Measurements from ENCODE around the gene GAS7. TPM values are rescaled to one million over a fixed set of nuclear protein-coding genes. Genes with fewer than 3 reads are reported as not detected.

Gene GAS7
- total and polyA plus RNA-seq, 2 of the 13 experiments (the other 11 are each of a cell fraction or from before 2014, with no cell fraction given): 1.0 to 5.2 TPM

GRCh38 chr17:9938764-9939163 is 259.6 kb downstream of the GAS7 start (continued):
- TF ChIP-seq DZIP1 (CRISPR knock-in tag; IDR thresholded peaks at IDR 0.05) (no peak), REL (CRISPR knock-in tag; conservative IDR thresholded peaks at IDR 0.05) (no peak), STAG1 (CRISPR knock-in tag; IDR thresholded peaks at IDR 0.05) (no peak), ZNF563 (CRISPR knock-in tag; IDR thresholded peaks at IDR 0.05) (no peak)

GRCh38 chr17:9937901-9938300 is 260.5 kb downstream of the GAS7 start:
- no peak overlapping the region for H3K9ac ChIP-seq (ENCODE audit: insufficient read depth, low read depth, low read length)
- FAIRE-seq: no peak
- no peaks in the 10 kb centered on the region for H3K4me1 ChIP-seq (ENCODE audit: insufficient read depth, low read length)
- H2AFZ ChIP-seq (ENCODE audit: low read length): no peak overlapping the region
- no peak for ATAC-seq
- no peaks in the 10 kb centered on the region for H3K9me3 ChIP-seq (ENCODE audit: low read length)
- no peak overlapping the region for H3K4me2 ChIP-seq (ENCODE audit: low read depth, low read length)
- no peaks in the 10 kb centered on the region for H3K36me3 ChIP-seq (replicated peaks in 1 of 2; ENCODE audit: control insufficient read depth in 1 of 2, insufficient read depth in 2 of 2, low read length in 2 of 2)
- no peak overlapping the region for H3K4me3 ChIP-seq (replicated peaks in 1 of 3; ENCODE audit: insufficient read depth in 1 of 3, low read depth in 2 of 3, low read length in 3 of 3)
- intact Hi-C loops (cut with micrococcal nuclease; ENCODE audit: unreplicated experiment) (no loop called here), in situ Hi-C loops (cut with HindIII; ENCODE audit: extremely low pct_ligation_motif_present, low pct_unique_long_range_greater_than_20kb) (no loop called here)
- no TSS peak for BruUV-seq (replicated peaks)
- TF ChIP-seq POLR2AphosphoS5 (IDR thresholded peaks at IDR 0.05; ENCODE audit: low read depth, low read length): no peak
- no peak for TF ChIP-seq ZNF512 (CRISPR knock-in tag; IDR thresholded peaks at IDR 0.05)
- no peak for TF ChIP-seq RNF219 (CRISPR knock-in tag; IDR thresholded peaks at IDR 0.05)
- no peak for TF ChIP-seq HOMEZ (CRISPR knock-in tag; IDR thresholded peaks at IDR 0.05; ENCODE audit: low read depth)
- no peak for TF ChIP-seq TEAD3 (CRISPR knock-in tag; optimal IDR thresholded peaks at IDR 0.05; ENCODE audit: borderline replicate concordance)
- TF ChIP-seq ASH2L (IDR thresholded peaks at IDR 0.05; ENCODE audit: insufficient read length, low read depth, low read length): no peak
- no peak for DNase-seq (ENCODE audit: low spot score)
- ChIA-PET POLR2A (no interaction called here), CTCF (ENCODE audit: low intra/inter-chr PET ratio, low total read pairs) (no interaction called here)
- no peak overlapping the region for H3K27ac ChIP-seq (ENCODE audit: extremely low read length, insufficient read depth, low read length)
- 68% methylated on average over 6 of the region's 9 CpGs for WGBS (ENCODE audit: low lambda C conversion rate)
- H3K27me3 ChIP-seq (ENCODE audit: control insufficient read depth in 1 of 2, insufficient read depth in 2 of 2, low read length in 2 of 2): peaks cover 1 to 4% of the 10 kb centered on the region in 2 experiments; a peak in 3 of 5 replicates
- H4K20me1 ChIP-seq (ENCODE audit: insufficient read depth, low read length): 0 out of 2 replicates have a peak, but pooled peaks cover 3% of the 10 kb centered on the region
- H3K79me2 ChIP-seq (ENCODE audit: insufficient read depth, low read length): no peaks in the 10 kb centered on the region
